Ovary (tissue), 3 donors: ENCODE results near the gene ANKDD1B.

ENCODE experiments used
- EP300 ChIP-seq: sonication (generic); formaldehyde crosslinking; IDR thresholded peaks from one replicate; pipeline ENCODE4 v1.6.1; 2017; ENCODE audit warnings: antibody characterized with exemption
- TF ChIP-seq, protein P1 (sequence below), 3 donors: fragments of 450-650 bp in 2 of 3; fragments of 200-600 bp in 1 of 3; IDR thresholded peaks; one replicate each; pipeline versions ENCODE4 v1.5.1 to v1.8.0; 2016 to 2022; ENCODE audit warnings: antibody characterized with exemption in 3 of 3, mild to moderate bottlenecking in 1 of 3
- donor health status: DM: no; HTN: no; CAD: no.

DNA sequence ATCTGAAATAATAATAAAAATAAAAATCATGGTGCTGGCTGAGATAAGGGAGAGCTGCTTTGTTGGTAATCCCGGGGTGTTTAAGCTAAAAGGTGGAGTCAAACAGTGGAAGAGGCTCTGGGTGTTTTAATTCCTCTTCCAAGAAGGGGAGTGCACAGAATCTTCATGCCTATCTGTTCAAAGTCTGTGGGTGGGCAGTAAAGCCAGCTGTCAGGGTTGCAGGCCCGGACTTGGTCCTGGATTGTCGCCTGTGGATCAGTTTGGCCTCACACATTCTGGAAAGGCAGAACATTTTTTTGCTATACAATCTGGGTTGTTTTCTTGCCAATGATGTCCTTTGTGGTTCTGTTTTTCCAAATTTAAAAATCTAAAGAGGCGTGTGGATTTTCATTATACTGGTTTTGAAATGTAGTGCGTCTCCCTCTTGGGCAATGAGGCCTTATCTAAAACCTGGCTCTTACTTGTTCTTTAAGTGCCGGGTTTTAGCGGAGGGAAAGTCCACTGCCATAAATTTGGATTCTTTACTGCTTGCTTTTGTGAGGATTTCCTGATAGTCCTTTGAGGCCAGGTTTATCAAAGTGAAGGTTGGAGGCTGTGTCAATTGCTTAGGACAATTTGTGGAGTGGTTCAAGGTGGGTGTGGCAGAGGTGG lies 5.8 kb downstream of the ANKDD1B start:
- no peak for TF ChIP-seq EP300
- TF ChIP-seq, protein P1, sequence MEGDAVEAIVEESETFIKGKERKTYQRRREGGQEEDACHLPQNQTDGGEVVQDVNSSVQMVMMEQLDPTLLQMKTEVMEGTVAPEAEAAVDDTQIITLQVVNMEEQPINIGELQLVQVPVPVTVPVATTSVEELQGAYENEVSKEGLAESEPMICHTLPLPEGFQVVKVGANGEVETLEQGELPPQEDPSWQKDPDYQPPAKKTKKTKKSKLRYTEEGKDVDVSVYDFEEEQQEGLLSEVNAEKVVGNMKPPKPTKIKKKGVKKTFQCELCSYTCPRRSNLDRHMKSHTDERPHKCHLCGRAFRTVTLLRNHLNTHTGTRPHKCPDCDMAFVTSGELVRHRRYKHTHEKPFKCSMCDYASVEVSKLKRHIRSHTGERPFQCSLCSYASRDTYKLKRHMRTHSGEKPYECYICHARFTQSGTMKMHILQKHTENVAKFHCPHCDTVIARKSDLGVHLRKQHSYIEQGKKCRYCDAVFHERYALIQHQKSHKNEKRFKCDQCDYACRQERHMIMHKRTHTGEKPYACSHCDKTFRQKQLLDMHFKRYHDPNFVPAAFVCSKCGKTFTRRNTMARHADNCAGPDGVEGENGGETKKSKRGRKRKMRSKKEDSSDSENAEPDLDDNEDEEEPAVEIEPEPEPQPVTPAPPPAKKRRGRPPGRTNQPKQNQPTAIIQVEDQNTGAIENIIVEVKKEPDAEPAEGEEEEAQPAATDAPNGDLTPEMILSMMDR (IDR thresholded peaks at IDR 0.05): no peak
